Measurements from ENCODE around the gene COX5B.

COX5B gene

DNA sequence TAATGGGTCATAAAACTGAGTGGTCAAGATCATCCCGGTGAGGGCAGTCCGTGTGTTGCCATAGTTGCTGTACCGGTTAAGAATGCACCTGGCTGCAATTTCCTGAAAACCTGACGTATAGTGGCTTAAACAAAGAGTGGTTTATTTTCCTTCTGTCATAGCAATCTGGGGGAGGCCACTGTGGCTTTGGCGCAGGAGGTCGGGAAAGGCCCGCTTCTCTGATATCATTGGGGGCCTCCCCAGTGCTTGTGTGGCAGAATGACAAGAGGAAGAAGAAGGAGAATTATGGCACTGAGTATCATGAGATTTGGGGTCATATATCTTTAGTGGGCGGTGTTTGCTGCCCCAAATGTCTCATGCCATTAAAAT lies 28.0 kb downstream of the COX5B start:
- DNase-seq: no peak

DNA sequence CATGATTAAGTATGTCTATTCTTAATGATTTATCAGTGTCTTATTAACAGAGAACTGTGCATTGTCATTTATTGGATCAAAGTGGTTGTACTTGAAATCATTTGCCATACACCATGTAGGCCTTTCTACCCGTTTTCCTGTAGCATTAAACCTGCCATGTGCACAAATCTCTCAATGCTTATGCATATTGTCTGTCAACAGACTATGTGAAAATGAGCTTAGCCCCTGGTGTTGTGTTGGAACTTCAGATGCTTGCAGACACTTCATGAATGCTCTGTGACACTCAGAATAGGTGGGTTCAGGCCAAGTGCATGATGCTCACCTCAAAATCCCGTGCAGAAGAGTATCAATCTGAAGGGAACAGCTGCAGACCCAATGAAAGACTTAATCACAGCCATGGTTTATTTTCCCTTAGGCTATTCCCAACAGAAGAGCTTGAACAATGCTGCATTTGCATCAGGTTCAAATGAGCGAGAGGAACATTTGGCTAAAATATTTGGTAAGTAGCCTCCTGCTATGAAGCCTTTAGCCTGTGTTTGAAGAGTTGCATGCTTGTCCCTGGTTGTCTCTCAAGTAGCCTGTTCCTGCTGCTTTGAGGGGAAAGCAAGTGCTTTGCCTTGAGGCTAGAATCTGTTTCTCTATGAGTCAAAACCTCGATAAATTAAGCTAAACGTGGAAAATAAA lies 29.7 kb downstream of the COX5B start:
- no peak for DNase-seq

DNA sequence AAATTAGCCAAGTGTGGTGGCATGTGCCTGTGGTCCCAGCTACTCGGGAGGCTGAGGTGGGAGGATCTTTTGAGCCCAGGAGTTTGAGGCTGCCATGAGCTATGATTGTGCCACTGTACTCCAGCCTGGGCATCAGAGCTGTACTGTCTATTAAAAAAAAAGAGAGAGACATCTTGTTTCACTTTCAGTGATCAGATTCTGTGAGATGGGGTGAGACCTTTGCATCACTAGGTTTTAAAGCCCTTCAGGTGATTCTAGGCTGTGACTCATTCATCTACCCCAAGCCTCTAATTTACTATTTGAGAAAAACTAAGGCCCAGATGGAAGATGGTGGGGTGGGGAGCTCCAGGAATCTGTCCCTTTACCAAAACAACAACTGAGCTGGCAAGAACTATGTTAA lies 30.8 kb downstream of the COX5B start:
- DNase-seq: peak; percentile 37

DNA sequence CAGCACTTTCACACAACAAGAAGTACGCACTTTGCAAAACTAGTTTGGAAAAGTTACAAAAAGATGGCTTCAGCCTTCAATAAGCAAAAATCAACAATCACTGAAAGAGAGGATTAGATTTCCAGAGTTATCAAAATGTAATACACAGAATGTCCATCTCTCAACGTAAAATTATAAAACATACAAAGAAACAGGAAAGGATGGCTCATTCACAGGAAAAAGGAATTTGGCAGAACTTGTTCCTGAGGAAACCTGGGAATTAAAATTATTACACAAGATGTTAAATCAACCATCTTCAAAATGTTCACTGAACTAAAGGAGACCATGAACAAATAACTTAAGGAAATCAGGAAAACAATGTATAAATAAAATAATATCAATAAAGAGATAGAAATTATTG lies 31.6 kb downstream of the COX5B start:
- no peak for DNase-seq

DNA sequence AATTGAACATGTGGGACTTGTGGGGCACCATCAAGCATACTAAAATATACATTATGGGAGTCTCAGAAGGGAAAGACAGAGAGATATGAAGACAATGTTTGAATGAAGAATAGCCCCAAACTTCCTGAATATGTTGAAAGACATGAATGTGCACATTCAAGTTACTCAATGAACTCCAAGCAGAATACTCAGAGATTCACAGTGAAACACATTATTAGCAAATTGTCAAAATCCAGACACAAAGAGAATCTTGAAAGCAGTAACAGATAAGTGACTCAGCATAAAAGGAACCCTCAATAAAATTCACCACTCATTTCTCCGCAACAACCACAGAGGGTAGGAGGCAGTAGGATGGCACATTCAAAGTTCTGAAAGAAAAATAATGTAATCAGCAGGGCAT lies 32.4 kb downstream of the COX5B start:
- no peak for DNase-seq

DNA sequence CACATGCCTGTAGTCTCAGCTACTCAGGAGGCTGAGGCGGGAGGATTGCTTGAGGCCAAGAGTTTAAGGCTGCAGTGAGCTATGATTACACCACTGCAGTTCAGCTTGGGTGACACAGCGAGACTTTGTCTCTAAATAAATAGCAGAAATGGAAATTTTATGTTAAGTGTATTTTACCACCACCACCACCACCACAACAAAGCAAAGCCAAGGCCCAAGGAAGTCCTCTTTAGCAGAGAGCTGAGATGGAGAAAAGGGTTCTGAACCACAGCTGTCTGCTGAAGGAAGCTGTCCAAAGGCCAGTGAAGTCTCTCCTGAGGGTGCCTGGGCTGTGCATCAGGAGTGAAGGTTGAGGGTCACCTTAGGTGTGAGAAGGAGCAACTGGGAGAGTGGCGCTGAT lies 41.4 kb downstream of the COX5B start:
- peak; percentile 30 for DNase-seq

DNA sequence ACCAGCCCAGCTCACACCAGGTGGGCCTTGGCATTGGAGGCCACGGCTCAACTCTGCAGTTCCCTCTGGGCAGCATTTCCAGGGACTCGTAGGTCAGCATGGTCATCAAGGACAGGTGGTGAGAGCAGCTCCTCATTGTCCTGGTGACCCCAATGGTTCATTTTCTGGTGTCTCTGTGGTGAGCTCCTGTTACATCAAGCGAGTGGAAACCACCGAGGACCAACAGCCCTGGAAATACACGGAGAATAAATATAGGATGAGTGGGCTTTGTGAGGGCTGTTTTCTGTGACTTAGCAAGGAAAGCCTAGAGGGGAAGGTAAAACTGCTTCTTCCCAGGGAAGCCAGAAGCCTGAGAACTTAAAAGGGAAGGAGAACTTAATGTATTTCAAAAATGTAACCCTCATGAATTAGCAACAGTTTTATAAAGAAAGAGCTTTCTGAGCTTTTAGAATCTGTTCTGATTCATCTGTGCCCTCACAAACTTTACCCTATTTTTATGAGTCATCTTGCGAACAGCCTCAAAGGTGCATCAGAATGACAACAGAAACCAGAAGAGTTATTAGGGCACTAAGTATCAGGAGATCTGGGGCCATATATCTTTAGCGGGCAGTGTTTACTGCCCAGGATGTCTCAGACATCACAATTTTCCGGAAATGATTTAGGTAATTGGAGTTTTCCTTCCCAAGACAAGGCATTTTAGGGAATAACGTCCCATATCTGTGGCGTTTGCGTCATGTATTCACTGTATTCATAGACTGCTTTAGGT lies 42.4 kb downstream of the COX5B start:
- peak; percentile 75 for DNase-seq

DNA sequence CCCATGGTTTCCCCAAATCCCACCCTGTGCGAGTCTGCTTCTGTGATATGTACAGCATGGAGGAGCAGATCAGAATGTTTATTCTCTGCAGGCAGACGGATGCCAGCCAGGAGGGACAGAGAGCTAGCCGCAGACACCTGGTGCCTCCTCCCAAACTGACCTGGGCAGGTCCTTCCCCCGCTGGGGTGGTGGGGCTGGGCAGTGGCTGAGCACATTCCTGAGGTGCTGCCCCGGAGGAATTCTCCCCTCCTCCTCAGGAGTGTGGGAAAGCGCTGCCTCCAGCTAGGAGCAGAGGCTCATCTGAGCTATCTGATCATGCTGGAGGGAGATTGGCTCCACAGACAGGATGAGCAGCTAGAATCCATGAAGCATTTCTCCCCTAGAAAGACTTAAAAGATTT lies 45.3 kb downstream of the COX5B start:
- no peak for DNase-seq

DNA sequence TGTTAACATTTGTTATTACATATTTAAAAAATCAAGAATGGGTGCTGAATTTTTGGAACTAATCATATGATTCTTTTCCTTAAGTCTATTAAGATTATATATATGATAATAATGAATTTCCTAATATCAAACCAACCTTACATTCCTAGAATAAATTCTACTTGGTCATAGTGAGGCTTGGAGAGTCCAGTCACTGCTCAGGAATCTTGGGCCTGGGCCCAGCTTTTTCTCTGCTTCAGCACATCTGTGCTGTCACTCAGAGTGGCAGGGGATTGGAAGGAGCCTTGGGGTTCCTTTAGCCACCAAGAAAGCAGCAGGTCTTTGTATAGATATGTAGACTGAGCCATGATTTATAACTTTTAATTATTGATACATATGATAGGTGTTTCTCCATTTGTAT lies 47.6 kb downstream of the COX5B start:
- no peak for DNase-seq

DNA sequence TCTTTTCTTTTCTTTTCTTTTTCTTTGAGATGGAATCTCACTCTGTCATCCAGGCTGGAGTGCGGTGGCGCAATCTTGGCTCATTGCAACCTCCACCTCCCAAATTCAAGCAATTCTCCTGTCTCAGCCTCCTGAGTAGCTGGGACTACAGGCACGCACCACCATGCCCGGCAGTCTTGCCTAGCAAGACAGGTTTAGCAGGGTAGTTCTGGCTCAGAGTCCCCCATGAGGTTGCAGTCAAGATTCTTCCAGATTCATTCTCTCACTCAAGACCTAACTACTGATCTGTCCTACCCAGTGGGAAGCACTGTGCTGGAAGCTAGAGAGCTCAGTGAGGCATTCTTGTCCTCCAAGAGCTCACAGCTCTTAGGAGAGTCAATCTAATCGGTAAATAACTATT lies 49.9 kb downstream of the COX5B start:
- no peak for DNase-seq

DNA sequence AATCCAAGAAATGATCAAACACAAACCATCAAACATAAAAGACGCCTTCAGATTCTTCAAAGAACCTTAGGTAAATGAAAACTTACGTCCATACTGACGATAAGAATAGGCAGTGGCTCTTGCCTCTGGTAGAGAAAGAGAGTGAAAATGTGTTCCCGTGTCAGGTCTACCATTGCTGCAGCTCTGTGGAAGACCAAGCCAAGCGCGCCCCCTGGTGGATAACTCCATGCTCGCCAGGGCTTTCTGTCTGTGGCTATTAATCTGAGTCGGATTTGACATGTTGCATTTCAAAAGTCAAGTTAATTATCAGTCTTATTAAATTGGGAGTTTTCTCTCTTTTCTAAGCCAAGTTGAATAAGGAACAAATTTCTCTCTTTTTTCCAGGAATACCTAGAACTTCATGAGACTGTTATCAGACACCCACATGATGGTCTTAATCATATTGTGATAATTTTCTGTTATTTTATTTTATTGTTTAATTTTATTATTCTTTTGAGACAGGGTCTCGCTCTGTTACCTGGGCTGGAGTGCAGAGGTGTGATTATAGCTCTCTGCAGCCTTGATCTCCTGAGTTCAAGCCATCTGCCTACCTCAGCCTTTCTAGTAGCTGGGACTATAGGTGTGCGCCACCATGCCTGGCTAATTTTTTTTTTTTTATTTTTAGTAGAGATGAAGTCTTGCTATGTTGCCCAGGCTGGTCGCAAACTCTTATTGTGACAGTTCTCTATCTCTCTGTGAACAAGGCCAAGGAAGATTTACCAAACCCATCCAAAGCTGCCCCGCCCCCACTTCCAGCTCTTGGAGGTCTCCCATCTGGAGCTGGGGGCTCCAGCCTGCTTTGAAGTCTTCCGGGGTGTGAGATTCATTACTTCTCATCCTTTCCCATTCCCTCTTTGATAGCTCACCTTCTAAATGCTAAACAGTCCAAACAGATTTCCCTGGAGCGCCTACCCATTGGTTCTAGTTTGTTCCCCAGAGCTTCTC lies 51.7 kb downstream of the COX5B start:
- peak; percentile 95 for DNase-seq
